Superior temporal gyrus (tissue), 1 donor: ENCODE data around the gene PHACTR3.
A peak's percentile ranks its signal among the peaks of the same experiment; 100 is the strongest.
"Not testable (repeated sequence)": the region's sequence is repeated elsewhere in the genome, so short reads cannot be mapped to it uniquely, and the experiment has no call there.

Source experiments
- DNase-seq: peaks from one replicate; pipeline ENCODE4 v3.0.0-alpha.2; 2016; ENCODE audit errors: extremely low spot score

The PHACTR3 gene

GRCh38 chr20:59589086-59589684, 15.2 kb upstream of the PHACTR3 start:
- no peak for DNase-seq

DNA sequence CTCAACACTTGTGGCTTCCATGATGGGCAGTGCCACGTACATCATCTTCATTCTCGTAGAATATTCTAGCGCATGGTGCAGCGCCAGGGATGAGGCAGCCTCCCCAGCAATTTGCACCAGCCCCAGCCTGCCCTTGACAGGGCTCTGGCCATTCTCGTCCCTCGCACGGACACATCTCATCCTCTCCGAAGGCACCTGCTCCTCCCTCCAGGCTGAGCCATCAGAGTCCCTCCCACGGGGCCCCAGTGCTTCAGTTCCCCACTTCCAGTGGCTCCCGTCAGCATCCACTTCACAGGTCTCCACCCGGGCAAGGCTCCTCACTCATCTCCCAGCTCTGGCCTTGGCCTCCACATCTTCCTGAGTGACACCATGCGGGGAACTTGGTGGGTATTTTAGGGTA, 13.3 kb upstream of the PHACTR3 start:
- DNase-seq = no peak

- DNase-seq = peak; percentile 7
These were observed 7.7 kb upstream of the PHACTR3 start for GRCh38 chr20:59596690-59597089.

GRCh38 chr20:59597240-59597639, 7.1 kb upstream of the PHACTR3 start:
- no peak for DNase-seq

GRCh38 chr20:59598625-59599310, 5.6 kb upstream of the PHACTR3 start:
- peak; percentile 84 for DNase-seq

DNA sequence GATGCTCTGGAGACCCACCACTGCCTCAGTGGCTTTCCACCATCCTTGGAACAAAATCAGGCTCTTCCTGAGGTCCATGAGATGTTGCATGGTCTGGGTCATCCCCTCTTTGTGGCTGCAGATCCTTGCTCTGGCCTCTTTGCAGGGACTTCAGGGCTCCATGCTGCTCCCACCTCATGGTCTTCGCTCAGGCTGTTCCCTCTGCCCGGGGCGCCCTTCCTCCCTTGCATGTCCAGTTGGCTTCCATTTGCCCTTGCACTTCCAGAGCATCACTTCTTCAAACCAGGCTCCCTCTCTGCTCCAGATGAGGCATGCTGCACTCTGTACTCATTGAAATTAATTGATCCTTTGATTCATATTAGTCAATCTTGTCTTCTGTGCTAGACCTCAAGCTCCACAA, 4.4 kb upstream of the PHACTR3 start:
- no peak for DNase-seq

DNA sequence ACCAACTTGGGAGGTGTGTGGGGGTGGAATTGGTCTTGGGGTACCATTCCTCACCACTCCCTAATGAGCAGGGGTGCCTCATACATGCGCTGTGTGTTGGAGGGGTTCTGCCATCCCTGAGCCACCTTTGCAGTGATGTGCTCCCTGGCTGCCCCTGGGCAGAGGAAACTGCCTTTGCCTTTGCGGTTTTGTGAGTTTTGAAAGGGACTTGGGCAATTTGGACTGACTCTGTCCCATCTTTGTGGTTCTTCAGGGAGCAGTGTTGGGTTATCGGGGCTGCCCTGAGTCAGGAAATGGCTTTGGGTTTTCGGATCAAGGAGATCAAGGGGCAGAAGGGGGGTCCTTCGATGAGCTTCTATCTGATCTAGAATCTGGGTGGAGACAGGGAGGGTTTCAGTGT, 3.9 kb upstream of the PHACTR3 start:
- DNase-seq = no peak

- no peak for DNase-seq
These were observed 1.7 kb upstream of the PHACTR3 start for GRCh38 chr20:59602546-59603080.

DNA sequence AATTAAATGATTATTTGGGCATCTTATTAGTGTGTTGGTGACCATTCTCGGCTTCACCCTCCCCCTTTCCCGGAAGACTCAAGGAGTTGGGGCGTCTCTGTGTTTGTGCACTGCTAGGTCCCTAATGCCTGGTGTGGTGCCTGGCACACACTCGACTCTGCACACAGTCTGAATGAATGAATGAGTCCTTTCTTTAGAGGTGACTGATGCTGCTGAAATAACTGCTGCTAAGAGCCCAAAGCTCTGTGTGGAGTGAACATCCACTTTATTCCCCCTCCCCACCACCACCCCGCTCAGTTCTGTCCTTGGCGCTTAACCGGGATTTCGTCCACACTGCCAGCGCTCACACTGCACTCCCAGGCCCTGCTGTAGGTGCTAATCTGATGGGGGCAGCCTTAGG, 1.2 kb upstream of the PHACTR3 start:
- no peak for DNase-seq

DNA sequence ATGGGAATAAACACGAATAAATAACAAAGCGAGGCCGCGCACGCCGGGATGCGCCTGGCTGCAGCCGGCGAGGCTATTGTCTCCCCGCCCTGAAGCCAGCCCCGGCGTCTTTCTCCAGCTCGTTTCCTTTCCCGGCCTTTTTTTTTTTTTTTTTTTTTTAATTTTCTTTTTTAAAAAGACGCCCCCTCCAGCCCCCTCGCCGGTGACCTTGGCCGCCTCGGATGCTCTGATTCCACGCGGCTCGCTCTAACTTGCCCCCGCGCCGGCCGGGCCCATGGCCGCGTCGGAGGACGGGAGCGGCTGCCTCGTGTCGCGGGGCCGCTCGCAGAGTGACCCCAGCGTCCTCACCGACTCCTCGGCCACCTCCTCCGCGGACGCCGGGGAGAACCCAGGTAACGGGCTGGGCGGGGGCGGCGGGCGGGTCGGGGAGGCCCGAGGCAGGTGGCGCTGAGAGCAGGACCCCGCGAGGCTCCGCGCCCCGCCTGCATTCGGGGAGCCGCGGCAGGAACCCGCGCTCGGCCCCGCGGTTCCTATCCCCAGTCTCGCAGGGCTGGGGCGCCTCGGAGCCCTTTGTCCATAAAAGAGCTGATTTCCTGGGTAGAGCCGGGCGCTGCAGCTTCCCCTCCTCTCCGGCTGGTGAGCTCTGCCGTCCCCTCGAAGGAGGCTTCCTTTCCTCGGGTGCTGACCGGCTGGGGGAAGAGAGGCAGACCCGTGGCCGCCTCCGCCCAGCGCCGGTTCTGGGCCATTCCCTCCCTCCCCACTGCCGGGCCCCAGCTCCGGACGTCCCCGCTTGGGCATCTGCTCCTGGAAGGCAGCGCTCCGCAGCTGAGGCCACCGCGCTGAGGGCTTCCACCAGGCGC, 631 bp downstream of the PHACTR3 start:
- no peak for DNase-seq

GRCh38 chr20:59605601-59606364, 1.4 kb downstream of the PHACTR3 start:
- DNase-seq = peak; percentile 71

DNA sequence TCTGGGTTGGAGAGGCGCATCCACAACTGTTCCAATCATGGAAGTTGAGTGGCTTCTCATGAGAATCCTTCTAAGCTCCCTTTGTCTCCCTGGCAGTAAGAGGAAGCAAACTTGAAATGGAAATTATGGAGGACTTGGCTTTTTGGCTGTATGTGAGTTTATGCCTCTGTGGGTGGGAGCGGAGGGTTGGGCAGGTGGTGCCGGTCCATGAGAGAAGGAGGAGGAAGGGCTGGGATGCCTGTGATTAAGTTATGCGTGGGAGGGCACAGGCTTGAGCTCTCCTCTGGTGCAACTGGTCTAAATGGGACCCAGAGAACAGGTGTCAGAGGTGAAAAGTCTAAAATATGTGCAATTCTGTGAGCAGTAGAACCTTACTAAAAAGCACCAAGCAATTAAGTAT, 2.2 kb downstream of the PHACTR3 start:
- no peak for DNase-seq

- DNase-seq = no peak
These were observed 4.1 kb downstream of the PHACTR3 start for GRCh38 chr20:59608396-59608795.

GRCh38 chr20:59608871-59609270, 4.5 kb downstream of the PHACTR3 start:
- DNase-seq = no peak

DNA sequence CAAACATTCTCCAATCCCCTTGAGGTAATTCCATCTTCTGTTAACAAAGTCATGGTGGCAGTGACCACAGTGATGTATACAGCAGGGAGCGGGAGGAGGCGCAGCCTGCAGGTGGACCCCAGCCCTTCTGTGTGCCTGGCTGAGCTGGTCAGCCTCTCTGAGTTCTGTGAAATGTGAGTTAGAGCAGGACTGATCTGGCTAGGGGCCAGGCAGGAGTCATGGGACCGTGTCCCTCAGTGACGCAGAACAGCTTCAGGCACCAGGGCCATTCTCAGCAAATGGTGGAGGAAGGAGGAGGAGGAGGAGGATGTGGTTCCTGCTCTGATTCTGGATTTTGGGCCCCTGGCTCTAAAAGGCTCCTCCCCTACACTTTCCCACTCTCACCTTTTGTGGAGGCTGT, 6.9 kb downstream of the PHACTR3 start:
- DNase-seq = no peak

DNA sequence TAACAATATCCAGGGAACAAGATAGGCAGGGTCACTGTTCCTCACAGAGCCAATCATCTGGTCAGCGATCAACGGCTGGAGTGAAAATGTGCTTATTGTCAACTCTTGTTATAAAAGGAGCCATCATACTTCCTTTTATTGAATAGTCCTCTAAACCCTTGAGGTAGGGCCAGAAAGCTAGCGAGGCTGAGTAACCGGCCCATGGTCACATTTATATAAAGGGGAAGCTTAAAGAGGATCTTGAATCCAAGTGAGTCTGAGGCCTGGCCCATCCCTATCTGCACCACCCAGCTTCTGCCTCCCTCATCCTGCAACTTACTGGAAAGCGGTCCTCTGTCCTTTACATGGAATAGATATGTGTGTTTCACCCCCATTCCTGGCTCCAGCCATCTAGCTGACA, 9.5 kb downstream of the PHACTR3 start:
- no peak for DNase-seq

DNA sequence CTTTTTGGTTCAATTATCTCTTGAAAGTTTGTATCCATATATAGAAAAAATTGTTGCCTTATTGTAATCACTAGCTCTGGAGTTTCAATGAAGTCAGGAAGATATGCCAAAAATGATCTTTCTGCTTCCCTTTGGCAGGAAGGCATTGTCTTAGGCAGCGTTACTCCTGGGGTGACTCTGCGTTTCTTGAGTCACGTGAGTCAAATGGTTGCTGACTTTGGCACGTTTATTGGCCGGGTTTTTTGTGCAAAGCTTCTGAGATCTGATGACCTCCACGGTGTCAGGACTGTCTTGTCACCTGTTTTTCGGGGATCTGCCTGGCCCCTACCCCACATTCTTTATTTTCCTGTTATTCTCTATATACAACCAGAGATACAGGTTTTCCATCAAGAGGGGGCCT, 10.4 kb downstream of the PHACTR3 start:
- no peak for DNase-seq

- no peak for DNase-seq
These were observed 12.0 kb downstream of the PHACTR3 start for GRCh38 chr20:59616306-59616705.

DNA sequence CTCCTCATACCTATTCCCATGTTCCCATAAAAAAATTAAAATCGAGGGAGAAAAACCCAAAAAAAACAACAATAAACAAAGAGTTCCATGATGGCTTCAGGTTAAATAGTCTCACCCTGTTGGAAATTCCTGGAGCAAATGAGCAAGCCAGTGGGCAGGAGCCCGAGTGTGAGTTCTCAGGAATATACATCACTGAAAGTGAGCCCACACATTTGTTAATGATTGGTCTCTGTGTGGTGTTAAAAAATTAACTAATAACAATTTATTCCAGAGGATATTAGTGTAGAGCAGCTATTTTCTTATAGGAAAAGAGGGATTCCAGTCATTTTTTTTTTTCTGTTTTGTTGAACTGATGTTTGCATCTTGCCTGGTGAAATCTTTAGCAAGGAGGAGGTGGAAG, 12.9 kb downstream of the PHACTR3 start:
- DNase-seq = no peak

- no peak for DNase-seq
These were observed 13.8 kb downstream of the PHACTR3 start for GRCh38 chr20:59618131-59618530.

DNA sequence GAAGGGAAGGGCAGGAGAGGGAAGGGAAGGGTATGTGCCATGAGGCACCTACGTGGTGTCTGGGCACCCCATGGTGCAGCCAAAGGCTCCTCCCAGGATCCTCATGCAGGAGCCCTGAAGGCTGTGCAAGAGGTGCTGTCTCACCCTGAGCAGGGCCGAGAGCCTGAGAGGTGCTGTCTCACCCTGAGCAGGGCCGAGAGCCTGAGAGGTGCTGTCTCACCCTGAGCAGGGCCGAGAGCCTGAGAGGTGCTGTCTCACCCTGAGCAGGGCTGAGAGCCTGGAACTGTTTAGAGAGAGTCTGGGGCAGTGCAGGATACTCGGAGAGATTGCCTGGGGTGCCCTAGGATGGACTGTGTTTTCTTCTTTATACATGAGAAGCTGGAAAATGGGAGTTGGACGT, 14.2 kb downstream of the PHACTR3 start:
- DNase-seq = not testable (repeated sequence)
